Skin epidermis (tissue), 12 donors: ENCODE measurements around the gene ITGAX.
A peak's percentile ranks its signal among the peaks of the same experiment; 100 is the strongest.

Source experiments
- H3K27ac ChIP-seq, 21 experiments: fragments of 200-600 bp; sonication (generic) in 11 of 21; one replicate each; pipeline ENCODE4 v1.5.0; 2020; ENCODE audit warnings: mild to moderate bottlenecking in 3 of 21, inconsistent platforms in 2 of 21, moderate library complexity in 2 of 21
- H3K4me3 ChIP-seq, 7 experiments: fragments of 200-600 bp; sonication (generic) in 2 of 7; one replicate each; pipeline ENCODE4 v1.5.0; 2020; ENCODE audit warnings: inconsistent platforms in 2 of 7, mild to moderate bottlenecking in 2 of 7, moderate library complexity in 1 of 7

ITGAX gene

DNA sequence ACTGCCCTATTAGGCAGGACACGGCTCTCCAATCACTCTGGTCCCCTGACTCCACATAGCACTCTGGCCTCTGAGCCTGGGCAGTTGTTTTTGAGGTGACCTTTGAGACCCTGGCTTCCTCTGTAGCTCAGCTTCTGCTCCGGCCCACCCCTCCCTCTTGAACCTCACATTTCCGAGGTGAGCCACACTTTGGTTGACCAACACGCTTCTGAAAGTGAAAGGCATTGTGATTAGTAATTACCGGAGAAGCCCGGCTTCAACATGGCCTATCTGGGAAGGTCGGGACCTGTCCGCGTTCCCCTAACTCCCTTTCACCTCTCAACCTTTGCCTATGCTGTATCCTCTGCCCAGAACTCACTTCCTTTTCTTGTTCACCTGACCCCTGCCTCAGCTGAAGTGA is 10.3 kb upstream of the ITGAX start:
- no peak overlapping the region for H3K4me3 ChIP-seq
- H3K27ac ChIP-seq = no peak overlapping the region

DNA sequence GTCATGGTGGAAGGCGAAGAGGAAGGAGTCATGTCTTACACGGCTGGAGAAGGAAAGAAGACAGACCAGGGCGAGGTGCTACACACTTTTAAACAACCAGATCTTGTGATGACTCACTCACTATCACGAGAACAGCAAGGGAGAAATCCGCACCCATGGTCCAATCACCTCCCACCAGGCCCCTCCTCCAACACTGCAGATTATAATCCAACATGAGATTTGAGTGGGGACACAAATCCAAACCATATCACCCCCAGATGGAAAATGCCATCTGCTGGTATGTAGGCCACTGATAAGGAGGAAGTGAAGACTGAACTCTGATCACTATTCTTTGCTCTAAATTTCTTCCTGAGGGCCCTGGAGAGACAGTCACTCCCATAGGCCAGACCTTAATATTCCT is 7.5 kb upstream of the ITGAX start:
- no peak overlapping the region for H3K4me3 ChIP-seq
- H3K27ac ChIP-seq = no peak overlapping the region

DNA sequence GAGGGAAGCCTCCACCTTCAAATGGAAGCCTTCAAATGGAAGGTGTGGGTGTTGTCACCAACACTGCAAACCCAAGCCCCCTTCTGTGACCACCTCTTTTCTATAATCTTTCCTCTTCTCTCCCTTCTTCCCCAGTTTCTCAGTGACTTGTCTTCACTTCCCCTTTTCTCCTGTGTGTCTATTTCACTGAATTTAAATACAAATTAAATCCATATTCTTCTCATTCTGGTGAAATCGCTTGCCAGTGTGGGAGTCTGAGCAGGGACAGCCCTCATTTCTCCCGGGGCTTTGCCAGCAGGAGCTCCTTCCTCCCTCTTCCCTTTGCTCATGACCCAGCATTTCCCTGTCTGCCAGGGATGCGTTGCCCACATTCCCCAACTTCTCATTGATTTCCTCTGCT is 6.4 kb upstream of the ITGAX start:
- H3K4me3 ChIP-seq = no peak overlapping the region
- no peak overlapping the region for H3K27ac ChIP-seq

DNA sequence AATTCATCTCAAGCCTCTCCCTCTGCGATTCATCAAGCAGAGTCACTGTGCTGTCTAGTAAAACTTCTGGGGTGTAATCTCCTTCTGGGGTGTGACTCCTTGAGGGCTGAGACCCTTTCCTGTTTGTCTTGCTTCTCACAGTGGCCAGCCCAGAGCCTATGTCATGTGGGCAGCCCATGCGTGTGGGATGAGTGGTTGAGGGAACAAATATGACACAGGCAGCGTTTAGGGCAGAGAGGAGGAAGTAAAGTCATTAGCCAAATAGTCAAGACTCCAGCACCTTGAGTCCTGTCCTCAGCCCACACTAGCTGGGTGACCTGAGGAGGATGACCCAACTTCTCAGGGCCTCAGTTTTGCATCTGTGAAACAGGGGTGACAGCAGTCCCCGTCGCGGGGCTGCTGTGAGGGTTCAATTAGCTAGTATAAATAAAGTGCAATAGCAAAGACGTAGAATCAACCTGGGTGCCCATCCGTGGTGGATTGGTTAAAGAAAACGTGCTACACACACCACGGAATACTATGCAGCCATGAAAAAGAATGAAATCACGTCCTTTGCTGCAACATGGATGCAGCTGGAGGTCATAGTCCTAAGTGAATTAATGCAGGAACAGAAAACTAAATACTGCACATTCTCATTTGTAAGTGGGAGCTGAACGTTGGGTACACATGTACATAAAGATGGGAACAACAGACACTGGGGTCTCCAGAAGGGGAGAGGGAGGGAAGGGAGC is 4.5 kb upstream of the ITGAX start:
- H3K27ac ChIP-seq = peak overlapping the region in 7 of 21 experiments; percentile 4 to 78 (median 64)
- no peak overlapping the region for H3K4me3 ChIP-seq

DNA sequence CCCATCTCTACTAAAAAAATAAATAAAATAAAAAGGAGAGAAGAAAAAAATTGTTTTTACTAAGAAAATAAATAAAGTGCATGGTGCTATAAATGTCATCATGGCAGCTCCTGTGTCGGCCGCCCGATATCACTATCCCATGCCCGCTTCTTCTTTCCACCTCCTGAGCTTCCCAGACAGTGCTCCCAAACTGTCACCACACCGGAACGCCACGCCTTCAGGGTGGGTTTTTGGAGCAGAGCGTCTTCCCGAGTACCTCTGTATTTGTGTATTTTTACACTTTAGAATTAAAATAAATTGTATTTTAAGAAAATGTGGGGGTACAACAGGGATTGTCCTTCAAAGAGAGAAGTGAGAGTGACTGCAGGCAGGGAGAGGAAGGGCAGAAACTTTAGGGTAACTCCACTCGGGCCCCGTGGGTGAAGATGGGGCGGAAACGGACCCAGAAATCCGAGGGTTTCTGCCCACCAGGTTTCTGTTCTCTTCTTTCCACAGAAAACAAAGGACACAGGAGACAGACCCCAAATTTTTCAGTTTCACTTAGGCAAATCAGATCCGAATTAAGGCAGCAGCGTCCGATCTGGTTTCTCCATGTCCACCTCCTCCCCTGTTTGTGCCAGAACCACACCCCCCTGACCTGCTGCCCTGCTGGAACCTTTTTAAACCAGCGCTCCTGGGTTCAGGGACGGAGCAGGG is 3.6 kb upstream of the ITGAX start:
- H3K27ac ChIP-seq = peak overlapping the region in 18 of 21 experiments; percentile 34 to 83 (median 70)
- H3K4me3 ChIP-seq = no peak overlapping the region

DNA sequence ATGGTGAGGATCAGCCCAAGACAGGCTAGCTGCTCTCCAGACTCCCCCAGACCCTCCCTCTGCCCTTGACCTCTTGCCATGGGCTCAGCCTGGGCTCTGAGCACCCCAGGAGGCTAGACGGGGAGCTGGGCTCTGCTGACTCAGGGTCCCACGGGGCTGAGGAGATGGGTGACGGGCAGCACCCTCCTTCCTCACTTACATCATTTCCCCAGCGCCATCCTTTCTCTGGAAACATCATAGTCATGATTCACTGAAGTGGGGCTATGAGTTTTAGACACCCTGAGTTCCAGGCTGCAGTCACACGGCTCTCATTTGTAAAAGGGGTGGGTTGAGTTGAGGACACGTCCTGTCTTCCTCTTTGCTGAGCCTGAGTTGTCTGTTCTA is 3.0 kb upstream of the ITGAX start:
- H3K27ac ChIP-seq = peak overlapping the region in 18 of 21 experiments; percentile 34 to 83 (median 70)
- H3K4me3 ChIP-seq = no peak overlapping the region

DNA sequence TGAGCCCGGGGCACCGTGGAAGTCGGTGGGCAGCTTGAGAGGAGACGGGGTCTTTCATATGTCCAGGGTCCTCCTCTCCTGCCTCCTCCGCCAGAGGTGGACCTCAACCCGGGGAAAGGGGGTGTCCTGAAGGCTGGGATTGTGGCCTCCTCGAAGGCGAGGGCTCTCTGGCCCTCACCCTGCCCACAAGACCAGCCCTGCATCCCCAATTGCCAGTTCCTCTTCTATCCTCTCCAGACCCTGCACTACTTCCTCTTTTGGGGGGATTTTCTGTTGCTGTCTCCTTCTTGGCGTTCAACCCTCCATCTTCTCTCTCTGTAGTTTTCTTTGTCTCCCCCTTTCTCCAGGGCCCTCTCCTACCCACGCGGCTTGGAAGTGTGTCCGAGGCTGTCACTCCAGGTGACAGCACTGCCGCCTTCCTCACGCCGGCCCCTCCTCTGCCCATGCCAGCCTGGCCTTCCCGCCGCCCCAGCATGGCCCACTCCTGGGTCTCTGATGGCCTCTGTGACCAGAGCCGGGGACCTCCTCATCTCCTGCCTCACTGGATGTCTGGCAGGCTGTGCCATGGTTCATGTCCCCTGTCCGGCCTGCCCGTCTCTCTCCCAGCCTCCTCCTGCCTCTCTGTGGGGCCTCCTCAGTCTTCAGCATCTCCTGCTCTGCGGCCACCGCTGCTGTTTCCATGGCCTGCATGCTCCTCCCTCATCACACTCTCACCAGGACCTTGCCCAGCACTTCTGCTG is 2.4 kb upstream of the ITGAX start:
- H3K27ac ChIP-seq = peak overlapping the region in 16 of 21 experiments; percentile 2 to 83 (median 72)
- H3K4me3 ChIP-seq = no peak overlapping the region

DNA sequence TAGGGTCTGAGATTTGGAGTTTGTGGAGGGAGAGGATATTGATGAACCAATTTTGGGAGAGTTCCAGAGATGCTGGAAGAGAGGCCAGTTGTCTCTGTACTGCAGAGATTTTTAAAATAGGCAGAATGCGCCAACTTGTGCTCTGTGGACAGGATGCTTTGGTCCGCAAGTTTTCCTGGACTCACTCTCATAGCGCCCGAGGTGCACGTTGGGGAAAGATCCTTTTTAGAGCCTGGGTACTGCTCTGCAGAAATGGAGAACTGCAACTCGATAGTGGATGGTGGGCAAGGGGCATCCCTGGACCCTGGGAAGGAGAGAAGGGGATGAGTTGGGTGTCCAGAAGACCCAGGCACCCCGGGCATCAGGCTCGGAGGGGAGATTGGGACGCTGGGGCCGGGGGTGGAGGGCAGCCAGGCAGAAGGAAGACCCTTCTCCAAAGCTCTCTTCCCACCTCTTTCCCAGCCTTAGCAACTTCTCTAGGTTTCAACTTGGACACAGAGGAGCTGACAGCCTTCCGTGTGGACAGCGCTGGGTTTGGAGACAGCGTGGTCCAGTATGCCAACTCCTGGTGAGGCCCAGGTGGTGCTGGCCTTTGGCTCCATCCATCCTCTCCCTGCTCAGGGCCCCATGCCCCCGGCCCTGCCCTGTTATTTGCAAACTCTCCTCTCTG is 590 bp downstream of the ITGAX start:
- H3K27ac ChIP-seq = peak overlapping the region in 13 of 21 experiments; percentile 8 to 75 (median 45)

DNA sequence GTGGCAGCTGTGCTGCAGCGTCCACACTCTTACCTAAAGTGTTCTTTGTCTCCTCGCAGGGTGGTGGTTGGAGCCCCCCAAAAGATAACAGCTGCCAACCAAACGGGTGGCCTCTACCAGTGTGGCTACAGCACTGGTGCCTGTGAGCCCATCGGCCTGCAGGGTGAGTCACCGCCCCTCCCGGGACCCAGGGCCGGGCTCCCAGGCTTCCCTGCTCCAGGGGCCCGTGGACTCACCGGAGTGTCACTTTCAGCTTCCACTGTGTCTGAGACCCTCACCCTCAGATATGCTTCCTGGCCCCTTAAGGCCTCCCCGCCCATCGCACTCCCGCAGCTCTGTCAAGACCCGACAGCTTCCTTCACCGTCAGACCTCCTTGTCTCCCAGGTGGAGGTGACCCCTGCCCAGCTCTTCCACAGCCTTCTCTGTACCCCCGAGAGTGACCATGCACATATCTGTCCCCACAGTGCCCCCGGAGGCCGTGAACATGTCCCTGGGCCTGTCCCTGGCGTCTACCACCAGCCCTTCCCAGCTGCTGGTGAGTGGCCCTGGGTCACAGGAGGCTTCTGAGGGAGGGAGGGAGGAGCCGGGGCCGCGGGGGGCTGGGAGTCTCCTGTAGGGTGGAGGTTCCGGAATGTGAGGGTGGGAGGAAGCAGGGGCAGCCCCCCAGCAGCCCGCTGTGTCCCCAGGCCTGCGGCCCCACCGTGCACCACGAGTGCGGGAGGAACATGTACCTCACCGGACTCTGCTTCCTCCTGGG is 1.8 kb downstream of the ITGAX start:
- Histone ChIP-seq H3K27ac (peak overlapping the region in 8 of 21 experiments; percentile 3 to 61 (median 37)), H3K4me3 (peak overlapping the region in 4 of 7 experiments; percentile 1 to 30 (median 20))

More for the DNA sequence above, 590 bp downstream of the ITGAX start:
- peak overlapping the region in 4 of 7 experiments; percentile 7 to 30 (median 20) for H3K4me3 ChIP-seq

DNA sequence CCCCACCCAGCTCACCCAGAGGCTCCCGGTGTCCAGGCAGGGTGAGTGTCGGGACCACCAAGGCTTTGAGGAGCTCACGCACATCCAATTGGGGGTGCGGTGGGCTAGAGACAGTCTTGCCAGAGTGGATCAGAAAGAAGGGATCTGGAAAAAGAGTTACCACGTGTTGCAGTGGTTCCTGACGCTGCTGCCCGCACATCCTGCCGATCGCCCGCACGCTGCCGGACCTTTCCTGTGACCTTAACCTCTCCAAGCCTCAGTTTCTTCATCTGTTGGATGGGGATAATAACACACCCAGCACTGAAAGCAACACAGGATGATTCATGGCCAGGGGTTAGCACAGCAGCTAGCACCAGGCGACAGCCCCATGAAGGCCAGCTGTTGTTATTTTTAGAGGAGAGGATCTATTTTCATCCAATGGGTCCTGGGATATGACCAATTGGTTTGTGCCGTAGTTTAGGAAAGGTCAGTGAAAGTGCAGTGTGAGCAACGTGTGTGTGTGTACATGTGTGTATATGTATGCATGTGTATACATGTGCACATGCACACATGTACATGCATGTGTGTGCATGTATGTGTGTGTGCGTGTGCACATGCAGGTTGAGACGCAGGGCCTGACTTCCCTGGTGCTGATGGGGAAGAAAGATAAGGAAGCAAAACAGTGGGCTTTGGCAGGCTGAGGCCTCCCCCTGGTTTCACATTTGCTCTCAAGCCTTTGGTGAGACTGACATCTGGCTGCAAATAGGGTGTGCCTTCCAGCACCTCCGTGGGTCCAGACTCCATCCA is 2.5 kb downstream of the ITGAX start:
- Histone ChIP-seq H3K4me3 (peak overlapping the region in 4 of 7 experiments; percentile 1 to 22 (median 10)), H3K27ac (peak overlapping the region in 8 of 21 experiments; percentile 3 to 61 (median 37))

DNA sequence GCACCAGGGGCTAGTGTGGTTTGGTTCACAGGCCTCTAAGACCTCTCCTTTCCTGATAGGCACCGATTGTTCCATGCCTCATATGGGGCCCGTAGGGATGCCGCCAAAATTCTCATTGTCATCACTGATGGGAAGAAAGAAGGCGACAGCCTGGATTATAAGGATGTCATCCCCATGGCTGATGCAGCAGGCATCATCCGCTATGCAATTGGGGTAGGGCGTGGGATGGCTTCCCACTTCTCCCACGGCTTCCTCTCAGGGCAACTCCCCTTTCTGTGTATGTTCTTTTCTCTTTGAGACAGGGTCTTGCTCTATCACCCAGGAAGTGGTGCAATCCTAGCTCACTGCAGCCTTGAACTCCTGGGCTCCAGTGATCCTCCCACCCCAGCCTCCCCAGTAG is 5.3 kb downstream of the ITGAX start:
- H3K27ac ChIP-seq = no peak overlapping the region
- H3K4me3 ChIP-seq = no peak overlapping the region

DNA sequence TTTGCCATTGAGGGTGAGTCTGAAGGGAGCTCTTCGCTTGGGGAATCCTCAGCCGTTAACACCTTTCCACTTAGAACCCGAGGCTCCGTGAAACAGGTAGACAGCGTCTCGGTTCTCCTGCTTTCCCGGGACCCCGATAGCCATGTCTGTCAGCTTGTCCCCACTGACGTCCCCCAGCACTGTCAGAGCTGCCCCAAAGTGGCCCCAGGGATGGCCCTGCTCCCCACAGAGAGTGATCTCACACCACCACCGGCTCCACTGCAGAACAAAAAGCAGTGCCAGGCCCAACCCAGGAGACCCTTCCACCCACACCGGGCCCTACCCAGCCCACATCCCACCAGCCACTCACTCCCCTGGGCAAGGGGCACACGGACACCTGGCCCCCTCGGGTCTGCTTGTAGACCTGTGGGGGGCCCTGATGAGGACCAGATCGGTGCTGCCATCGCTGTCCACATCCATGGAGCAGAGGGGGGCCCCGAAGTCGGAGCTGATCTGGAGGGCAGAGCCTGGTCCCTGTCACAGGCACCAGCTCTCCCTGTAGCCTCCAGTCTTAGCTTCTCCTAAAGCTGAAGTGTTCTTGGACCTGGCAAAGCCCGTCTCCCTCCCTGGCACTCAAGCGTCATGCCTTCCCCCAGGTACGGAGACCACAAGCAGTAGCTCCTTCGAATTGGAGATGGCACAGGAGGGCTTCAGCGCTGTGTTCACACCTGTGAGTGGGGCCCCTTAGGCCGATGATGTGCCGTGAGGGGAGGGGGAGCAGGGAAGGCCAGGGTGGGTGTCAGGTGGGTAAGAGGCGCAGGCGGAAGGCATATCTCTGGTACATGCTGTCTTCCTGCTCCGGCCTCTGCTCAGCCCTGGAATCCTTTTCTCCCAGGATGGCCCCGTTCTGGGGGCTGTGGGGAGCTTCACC is 6.5 kb downstream of the ITGAX start:
- H3K27ac ChIP-seq = no peak overlapping the region
- no peak overlapping the region for H3K4me3 ChIP-seq

DNA sequence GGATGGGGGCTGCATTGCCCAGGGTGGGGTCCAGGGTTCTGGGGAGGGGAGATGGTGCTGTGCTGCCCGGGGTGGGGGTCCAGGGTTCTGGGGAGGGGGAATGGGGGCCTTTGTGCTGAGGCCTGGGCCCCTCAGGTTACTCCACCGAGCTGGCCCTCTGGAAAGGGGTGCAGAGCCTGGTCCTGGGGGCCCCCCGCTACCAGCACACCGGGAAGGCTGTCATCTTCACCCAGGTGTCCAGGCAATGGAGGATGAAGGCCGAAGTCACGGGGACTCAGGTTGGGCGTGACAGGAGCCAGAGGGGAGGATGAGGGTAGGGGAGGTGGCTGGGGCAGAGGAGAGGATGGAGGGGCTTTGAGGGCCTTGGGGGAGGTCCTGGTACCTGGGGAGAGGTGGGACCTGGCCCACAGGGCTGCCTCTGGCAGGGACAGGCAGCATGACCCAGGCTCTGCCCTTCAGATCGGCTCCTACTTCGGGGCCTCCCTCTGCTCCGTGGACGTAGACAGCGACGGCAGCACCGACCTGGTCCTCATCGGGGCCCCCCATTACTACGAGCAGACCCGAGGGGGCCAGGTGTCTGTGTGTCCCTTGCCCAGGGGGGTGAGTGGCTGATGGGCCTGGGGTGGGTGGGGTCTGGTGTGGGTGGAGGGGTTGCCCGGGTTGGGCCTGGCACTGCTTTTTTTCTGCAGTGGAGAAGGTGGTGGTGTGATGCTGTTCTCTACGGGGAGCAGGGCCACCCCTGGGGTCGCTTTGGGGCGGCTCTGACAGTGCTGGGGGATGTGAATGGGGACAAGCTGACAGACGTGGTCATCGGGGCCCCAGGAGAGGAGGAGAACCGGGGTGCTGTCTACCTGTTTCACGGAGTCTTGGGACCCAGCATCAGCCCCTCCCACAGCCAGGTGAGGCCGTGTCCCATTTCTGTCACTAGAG is 7.8 kb downstream of the ITGAX start:
- H3K27ac ChIP-seq = no peak overlapping the region

DNA sequence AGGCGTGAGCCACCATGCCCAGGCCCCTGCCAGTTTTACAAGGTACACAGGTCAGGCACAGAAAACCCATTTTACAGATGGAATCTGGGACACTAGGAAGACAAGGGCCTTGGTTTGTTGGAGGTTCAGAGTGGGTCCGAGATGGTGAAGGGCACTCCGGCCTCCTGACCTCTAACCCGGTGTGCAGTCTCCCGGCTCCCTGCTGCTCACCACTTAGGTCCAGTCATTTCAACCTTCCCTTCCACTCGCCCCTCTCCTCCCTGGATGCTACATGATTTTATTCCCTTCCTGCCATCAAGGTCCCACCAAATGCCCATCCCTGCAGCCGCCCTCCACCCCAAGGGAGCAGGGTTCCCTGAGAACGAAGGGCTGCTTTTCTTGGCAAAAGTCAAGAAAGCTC is 8.7 kb downstream of the ITGAX start:
- H3K4me3 ChIP-seq = no peak overlapping the region
- no peak overlapping the region for H3K27ac ChIP-seq

More for the DNA sequence above, 7.8 kb downstream of the ITGAX start:
- H3K4me3 ChIP-seq = no peak overlapping the region

DNA sequence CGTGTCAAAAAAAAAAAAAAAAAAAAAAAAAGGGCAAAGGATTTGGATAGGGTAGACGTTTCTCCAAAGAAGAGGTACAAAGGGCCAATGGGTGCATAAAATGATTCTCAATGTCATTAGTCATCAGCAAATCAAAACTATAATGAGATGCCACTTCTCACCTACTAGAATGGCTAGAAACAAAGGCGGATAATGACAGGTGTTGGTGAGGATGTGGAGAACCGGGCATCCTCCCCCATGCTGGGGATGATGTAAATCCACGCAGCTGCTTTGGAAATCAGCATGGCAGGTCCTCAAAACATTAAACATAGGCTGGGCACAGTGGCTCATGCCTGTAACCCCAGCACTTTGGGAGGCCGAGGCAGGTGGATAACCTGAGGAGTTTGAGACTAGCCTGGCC is 9.4 kb downstream of the ITGAX start:
- no peak overlapping the region for H3K27ac ChIP-seq
- H3K4me3 ChIP-seq = no peak overlapping the region

DNA sequence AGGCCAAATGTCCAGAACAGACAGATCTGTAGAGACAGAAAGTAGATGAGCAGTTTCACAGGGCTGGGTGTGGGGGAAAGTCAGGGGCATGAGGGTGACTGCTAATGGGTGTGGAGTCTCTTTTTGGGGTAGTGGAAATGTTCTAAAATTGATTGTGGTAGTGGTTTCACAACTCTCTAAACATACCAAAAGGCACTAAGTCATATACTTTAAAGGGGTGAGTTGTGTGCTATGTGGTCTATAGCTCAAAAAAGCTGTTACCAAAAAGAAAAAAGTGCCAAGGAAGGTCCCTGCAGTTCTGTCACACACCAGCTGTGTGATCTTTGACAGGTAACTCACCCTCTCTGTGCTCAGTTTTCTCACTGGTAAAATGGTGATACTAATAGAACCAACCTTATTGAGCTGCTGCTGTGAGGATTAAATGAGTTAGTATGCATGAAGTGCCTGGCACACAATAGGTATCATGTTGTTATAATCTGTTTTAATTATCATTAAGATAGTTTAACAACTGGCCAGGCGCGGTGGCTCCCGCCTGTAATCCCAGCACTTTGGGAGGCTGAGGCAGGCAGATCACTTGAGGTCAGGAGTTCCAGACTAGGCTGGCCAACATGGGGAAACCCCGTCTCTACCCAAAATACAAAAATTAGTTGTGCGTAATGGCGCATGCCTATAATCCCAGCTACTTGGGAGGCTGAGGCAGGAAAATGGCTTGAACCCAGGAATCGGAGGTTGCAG is 10.3 kb downstream of the ITGAX start:
- no peak overlapping the region for H3K4me3 ChIP-seq
- H3K27ac ChIP-seq = no peak overlapping the region
